NCI-H510A (cell line): ENCODE data around the gene OR11H6.
"Not testable (repeated sequence)": the region's sequence is repeated elsewhere in the genome, so short reads cannot be mapped to it uniquely, and the experiment has no call there.

Experiments used
- DNase-seq: peaks from one replicate; lab custom pipeline; 2025; lab: John Stamatoyannopoulos, UW

Gene OR11H6, protein sequence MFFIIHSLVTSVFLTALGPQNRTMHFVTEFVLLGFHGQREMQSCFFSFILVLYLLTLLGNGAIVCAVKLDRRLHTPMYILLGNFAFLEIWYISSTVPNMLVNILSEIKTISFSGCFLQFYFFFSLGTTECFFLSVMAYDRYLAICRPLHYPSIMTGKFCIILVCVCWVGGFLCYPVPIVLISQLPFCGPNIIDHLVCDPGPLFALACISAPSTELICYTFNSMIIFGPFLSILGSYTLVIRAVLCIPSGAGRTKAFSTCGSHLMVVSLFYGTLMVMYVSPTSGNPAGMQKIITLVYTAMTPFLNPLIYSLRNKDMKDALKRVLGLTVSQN

DNA sequence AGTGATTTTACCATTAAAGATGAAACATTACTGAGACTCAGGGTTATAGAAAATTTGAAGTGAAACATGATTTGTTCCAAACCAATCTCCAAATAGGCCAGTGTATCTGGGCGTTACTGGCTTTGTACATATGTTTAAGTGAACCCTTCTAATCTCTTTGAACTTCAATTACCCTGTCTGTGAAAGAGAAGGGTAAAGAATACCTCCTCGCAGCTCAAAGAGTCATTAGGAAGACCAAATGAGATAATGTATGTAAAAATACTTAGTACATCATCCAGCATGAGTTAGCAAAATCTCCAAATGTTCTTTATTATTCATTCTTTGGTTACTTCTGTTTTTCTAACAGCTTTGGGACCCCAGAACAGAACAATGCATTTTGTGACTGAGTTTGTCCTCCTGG lies at the start of gene OR11H6:
Gene OR11H6 (plus strand): TSS at position 301 of the 400 bp plus-strand sequence. CDS start 0 bp downstream, at position 301.
- DNase-seq: no peak

DNA sequence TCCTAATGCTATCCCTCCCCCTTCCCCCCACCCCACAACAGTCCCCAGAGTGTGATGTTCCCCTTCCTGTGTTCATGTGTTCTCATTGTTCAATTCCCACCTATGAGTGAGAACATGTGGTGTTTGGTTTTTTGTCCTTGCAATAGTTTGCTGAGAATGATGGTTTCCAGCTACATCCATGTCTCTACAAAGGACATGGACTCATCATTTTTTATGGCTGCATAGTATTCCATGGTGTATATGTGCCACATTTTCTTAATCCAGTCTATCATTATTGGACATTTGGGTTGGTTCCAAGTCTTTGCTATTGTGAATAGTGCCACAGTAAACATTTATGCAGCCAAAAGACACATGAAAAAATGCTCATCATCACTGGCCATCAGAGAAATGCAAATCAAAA lies 49.3 kb upstream of the OR11H6 start:
- DNase-seq: not testable (repeated sequence)

DNA sequence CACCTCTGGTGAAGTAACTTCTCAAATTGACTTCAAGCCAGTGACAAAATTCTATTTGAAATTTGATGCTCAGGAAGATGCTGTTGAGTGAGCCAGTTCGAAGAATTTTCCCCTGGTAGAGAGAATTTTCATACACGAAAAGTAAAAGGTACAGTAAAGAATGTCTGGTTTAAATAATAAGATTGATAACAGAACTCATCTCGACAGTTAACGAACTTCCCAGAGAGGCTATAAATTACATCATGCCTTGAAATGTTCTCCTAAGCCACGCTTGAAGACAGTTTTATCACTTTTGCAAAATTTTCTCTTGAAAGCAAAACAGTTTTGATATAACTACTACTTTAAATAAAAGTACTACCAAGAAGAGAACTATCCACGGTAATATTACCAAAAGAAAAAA lies 47.2 kb upstream of the OR11H6 start:
- DNase-seq: no peak

DNA sequence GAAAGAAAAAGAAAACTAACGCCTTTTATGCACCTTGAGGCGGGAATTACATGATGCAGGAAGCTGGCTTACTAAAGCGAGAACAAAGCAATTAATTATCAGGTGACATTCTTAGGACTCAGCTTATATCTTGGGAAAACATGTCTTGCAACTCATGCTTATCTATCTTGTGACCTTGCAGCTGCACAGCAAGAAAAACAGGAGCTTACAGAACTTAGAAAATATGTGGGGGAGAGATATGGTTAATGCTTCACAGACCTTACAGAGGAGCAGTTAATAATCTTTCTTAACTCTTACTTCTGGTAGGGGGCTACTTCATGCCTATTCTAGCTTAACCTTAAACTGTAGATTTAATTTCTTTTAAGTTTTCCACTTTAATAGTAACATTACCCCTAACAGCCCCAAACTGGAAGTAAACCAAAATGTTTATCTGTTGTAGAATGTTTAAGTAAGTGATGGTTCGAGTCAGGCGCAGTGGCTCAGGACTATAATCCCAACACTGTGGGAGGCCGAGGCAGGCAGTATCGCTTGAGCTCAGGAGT lies 46.0 kb upstream of the OR11H6 start:
- DNase-seq: no peak

DNA sequence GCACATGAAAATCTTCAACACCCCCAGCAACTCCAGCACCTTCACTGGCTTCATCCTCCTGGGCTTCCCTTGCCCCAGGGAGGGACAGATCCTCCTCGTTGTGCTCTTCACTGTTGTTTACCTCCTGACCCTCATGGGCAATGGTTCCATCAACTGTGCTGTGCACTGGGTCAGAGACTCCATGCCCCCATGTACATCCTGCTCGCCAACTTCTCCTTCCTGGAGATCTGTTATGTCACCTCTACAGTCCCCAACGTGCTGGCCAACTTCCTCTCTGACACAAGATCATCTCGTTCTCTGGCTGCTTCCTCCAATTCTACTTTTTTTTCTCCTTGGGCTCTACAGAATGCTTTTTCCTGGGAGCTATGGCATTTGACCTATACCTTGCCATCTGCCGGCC lies 44.3 kb upstream of the OR11H6 start:
- DNase-seq: no peak

DNA sequence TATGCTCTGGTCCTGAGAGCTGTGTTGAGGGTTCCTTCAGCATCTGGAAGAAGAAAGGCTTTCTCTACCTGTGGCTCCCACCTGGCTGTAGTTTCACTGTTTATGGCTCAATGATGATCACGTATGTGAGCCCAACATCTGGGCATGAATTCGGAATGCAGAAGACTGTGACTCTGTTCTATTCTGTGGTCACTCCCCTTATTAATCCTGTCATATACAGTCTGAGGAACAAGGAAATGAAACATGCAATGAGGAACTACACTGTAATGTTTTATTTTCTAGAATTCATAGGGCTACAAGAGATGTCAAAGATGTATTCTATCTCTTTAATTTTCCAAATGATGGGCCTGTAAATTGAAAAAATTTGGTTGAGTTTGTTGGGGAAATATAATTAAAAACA lies 43.6 kb upstream of the OR11H6 start:
- no peak for DNase-seq

DNA sequence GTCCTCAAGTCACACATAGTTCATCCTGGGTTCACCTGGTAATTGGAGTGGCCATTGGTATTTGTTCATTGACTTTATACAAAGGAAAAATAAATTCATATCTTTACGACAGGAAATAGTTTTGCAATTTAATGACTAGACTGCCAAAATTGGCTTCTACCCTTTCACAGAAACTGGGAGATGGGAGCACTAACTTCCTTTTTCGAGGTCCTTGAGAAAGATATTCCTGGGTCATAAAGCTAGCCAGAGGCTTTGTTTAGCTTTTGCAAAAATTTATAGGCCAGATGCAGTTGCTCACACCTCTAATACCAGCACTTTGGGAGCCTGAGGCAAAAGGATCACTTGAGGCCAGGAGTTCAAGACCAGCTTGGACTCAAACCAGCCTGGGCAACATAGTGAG lies 43.0 kb upstream of the OR11H6 start:
- no peak for DNase-seq

DNA sequence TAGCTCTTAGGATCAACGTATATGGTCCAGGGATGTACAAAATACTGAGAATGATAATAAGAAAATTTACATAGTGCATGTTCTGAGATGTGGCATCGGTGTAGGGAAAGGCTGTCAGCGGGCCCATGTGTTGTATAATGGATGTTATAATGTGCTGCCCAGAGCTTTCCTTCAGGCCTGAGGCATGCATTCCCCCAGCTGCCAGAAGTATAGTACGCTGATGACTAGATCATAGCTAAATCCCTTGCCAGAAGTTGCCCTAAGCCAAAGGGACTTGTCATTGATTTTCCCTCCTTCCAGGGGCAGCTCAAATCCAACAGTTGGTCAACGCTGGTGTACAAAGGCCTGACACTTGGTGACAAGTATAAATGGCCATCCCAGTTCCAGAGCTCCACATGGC lies 39.3 kb upstream of the OR11H6 start:
- DNase-seq: no peak

DNA sequence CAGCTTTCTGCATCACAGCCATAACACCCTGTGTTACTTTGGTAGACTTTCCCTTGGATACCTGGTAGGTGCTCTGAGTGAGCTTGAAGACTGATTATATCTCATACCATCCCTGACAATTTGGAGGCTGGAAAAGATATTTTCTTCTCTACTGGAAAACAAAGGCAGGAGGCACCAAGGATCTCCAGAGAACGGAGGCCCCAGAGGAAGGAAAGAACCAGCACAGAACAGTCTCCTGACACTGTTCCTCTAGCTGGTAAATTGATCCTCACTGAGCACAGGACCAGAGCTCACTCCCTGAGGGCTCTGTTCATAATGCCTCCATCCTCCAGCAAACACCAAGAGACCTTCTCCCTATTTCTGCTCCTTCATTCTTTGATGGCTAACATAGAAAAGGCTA lies 32.9 kb upstream of the OR11H6 start, which contains the start of gene OR11G2:
Gene OR11G2 (plus strand): TSS at position 301 of the 400 bp plus-strand sequence. CDS start 6,542 bp downstream, outside the sequence.
- DNase-seq: no peak

DNA sequence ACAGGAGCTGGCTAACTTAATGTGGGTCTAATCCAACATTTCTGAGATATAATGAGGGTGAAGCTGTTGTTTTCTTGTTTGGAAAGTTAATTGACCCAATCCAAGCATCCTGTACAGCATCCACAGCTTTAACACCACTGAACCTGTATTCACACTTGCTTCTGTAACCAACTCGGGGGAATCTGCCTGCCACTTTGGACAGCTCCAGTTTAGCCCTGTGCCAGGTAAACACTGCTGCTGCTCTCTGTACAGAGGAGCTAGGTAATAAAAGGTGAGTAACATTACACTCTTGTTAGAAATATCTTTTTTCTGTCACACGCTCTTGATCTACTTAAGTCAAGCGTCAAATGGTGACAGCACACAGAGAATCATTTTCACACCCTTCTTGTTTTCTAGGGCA lies 32.1 kb upstream of the OR11H6 start:
- DNase-seq: no peak

DNA sequence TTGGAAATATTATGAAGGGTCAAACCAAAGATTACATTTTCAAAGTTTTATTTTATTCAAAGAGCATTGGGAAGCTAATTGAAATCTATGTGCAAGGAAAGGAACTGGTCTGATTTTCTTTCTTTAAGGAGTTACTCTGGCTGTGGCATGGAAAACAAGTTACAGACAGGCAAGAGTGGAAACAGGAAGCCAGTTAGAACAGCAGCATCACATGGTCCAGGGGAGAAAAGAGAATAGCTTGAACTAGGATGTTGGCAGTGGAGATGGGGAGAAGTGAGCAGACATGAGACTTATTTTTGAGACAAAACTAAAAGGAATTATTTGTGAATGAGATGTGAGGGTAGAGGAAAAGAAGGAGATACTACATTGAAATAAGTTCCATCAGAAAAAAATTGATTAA lies 29.4 kb upstream of the OR11H6 start:
- DNase-seq: no peak

DNA sequence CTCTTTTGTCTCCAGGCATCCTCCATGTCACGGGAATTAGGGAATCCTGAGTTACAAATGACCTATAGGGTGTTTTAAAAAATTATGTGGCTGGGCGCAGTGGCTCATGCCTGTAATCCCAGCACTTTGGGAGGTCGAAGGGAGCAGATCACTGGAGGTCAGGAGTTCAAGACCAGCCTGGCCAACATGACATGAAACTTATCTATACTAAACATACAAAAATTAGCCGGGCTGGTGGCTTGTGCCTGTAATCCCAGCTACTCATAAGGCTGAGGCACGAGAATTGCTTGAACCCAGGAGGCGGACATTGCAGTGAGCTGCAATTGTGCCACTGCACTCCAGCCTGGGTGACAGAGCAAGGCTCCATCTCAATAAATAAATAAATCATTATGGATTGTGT lies 28.3 kb upstream of the OR11H6 start:
- not testable (repeated sequence) for DNase-seq

DNA sequence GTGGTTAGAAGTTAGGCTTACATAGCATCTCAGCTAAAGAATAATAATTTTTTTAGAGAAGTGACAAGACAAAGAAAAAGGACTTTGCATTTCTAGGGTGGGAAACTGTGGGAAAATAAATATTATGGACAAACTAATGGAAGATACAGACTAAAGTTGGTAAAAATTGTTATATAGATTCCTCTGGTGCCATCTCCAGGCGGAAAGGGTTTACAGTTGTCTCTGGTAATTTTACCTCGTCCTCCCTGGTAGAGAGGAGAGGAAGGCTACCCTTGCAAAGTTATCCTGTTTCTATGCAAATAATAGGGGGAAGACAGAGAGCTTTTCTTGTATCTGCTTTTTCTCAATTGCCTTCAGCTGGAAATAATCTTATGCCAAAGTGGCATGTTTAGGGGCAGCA lies 27.6 kb upstream of the OR11H6 start:
- DNase-seq: no peak

DNA sequence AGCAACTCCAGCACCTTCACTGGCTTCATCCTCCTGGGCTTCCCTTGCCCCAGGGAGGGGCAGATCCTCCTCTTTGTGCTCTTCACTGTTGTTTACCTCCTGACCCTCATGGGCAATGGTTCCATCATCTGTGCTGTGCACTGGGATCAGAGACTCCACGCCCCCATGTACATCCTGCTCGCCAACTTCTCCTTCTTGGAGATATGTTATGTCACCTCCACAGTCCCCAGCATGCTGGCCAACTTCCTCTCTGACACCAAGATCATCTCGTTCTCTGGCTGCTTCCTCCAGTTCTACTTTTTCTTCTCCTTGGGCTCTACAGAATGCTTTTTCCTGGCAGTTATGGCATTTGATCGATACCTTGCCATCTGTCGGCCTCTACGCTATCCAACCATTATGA lies 26.1 kb upstream of the OR11H6 start:
- DNase-seq: no peak

DNA sequence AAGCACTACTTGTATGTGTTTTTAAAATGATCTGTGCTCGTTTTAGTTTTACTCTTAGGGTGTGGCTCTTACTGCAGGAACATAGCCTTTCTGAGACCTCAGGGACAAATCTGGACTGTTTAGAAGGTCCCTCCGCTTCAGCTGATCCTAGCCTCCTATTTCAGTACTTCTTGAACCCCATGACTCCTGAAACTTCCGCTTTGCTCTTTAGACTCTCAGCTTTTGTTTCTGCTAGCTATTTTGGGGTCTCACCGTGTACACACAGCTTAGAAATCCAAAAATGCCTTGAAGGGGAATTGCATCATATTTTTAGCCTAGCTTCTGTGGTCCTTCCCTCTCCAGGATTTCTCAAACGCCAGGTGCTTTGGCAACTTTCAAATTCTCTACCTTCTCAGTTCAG lies 24.5 kb upstream of the OR11H6 start:
- DNase-seq: no peak

DNA sequence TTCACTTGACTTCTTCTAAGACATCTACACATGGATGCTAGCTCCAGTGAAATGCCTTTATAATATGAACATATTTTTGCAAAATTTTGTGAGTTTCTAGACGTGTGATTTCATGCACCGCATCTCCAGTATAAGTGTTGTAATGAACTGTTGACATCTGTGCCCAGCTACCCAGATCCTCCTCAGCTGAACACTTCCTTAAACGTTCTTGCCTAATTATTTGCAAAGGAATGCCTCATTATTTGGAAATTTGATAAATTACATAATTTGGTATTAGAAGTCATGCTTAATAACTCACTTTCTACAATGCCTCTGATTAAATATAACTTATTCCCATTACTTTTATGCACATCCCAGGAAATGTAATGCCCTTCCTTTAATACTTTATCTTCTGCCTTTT lies 18.8 kb upstream of the OR11H6 start:
- DNase-seq: no peak

DNA sequence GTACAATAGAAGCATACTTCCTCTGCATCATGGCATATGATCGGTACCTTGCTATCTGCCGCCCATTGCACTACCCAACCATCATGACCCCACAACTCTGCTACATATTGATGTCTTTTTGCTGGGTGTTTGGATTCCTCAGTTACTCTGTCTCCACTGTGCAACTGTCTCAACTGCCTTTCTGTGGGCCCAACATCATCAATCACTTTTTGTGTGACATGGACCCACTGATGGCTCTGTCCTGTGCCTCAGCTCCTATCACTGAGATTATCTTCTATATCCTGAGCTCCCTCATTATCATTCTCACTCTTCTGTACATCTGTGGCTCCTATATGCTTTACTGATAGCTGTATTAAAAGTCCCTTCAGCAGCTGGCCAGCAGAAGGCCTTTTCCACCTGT lies 13.9 kb upstream of the OR11H6 start:
- DNase-seq: no peak

DNA sequence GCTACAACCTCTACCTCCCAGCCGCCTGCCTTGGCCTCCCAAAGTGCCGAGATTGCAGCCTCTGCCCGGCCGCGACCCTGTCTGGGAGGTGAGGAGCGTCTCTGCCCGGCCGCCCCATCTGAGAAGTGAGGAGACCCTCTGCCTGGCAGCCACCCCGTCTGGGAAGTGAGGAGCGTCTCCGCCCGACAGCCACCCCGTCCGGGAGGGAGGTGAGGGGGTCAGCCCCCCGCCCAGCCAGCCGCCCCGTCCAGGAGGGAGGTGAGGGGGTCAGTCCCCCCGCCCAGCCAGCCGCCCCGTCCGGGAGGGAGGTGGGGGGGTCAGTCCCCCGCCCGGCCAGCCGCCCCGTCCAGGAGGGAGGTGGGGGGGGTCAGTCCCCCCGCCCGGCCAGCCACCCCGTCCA lies 11.1 kb upstream of the OR11H6 start:
- not testable (repeated sequence) for DNase-seq

DNA sequence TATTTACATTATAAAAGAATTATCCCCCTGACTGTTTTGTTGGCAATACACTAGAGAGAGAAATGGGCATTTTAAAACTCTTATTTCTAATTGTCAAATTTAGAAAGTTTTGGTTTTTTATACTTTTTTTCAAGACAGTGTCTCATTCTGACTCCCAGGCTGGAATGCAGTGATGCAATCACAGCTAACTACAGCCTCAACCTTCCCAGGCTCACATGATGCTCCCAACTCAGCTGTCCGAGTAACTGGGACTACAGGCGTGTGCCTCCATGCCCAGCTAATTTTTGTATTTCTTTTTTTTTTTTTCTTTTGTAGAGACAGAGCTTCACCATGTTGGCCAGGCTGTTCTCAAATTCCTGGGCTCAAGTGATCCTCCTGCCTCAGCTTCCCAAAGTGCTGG lies 8.3 kb upstream of the OR11H6 start:
- DNase-seq: no peak

DNA sequence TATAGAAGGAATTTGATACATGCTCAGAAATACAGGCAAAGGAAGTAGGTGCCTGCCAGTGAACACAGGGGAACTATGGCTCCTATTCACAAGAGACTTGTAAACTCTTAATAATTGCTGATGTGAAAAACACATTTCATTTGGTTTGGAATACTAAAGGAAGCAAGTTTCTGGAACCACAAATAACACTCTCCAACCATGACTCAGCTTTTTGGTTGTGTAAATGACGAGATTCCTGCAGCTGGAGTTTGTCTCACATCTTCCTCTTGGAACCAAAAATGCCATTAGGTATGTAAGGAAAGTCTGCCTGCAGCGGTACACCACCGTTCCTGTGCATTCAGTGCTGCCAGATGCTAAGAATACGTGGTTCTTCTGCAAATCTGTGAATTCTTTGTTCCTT lies 4.5 kb upstream of the OR11H6 start:
- DNase-seq: no peak

DNA sequence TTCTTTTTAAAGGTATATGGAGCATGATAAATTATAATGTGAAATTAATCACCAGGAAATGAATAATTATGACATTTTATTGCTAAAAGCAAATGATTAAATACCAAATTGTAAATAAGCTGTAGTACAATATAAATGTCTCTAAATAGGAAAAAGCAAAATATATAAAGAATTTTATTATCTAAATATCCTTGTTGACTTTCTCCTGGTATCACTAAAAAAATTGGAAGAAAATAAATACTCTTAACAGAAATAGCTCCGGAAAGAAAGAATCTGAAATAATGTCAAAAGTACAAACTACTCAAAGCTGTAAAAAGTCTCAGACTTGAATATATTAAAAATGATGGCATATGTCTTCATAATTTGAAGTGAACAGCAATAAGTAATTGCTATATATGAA lies 5.2 kb downstream of the OR11H6 start, which contains the start of gene OR11H7:
Gene OR11H7 (plus strand): TSS at position 301 of the 400 bp plus-strand sequence.
- DNase-seq: no peak

DNA sequence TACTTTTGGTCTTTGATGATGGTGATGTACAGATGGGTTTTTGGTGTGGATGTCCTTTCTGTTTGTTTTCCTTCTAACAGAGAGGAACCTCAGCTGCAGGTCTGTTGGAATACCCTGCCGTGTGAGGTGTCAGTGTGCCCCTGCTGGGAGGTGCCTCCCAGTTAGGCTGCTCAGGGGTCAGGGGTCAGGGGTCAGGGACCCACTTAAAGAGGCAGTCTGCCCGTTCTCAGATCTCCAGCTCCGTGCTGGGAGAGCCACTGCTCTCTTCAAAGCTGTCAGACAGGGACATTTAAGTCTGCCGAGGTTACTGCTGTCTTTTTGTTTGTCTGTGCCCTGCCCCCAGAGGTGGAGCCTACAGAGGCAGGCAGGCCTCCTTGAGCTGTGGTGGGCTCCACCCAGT lies 11.9 kb downstream of the OR11H6 start:
- DNase-seq: not testable (repeated sequence)

DNA sequence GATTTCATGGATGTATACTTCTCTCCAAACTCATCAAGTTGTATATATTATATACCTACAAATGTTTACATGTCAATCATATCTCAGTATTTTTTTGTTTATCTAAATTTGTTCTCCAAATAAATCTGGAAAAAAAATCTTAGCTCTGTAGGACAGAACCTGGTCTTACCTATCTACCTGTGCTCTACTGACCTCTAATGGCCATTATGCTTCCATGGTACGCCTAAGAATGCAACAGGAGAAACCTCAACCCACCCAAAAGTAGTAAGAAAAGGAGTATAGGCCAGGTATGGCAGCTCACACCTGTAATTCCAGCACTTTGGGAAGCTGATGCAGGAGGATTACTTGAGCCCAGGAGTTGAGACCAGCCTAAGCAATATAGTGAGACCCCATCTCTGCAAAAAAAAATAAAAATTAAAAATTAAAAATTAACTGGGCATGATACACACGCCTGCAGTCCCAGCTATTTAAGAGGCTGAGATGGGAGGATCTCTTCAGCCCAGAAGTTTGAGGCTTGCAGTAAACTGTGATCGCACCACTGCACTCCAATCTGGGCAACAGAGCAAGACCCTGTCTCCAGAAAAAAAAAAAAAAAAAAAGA lies 24.2 kb downstream of the OR11H6 start:
- DNase-seq: no peak
